Esophagus muscularis mucosa (tissue), 4 donors: Measurements from ENCODE around the gene KCNJ6. TPM values are rescaled to one million over a fixed set of nuclear protein-coding genes. Genes with fewer than 3 reads are reported as not detected.

Experiments
- DNase-seq: peaks from one replicate; pipeline ENCODE4 v3.0.0-alpha.2; 2017; ENCODE audit errors: extremely low spot score
- H3K27ac ChIP-seq, 4 donors: fragments of 200-600 bp; sonication (generic); replicated peaks in 1 of 4; 1 replicate in 3 of 4; 2 replicates in 1 of 4; pipeline ENCODE4 v1.5.1; 2016 to 2019; ENCODE audit warnings: mild to moderate bottlenecking in 1 of 4
- H3K27me3 ChIP-seq, 4 donors: fragments of 200-600 bp; sonication (generic); one replicate each; pipeline versions ENCODE4 v1.5.1 to v1.6.0; 2016 to 2019
- H3K36me3 ChIP-seq, 4 donors: fragments of 200-600 bp; sonication (generic); one replicate each; pipeline ENCODE4 v1.5.1; 2016 to 2019
- H3K4me1 ChIP-seq, 4 donors: fragments of 200-600 bp; sonication (generic); one replicate each; pipeline ENCODE4 v1.5.1; 2016 to 2019
- H3K4me3 ChIP-seq, 4 donors: fragments of 200-600 bp; sonication (generic); 1 replicate in 2 of 4; 2 replicates in 2 of 4; pipeline ENCODE4 v1.5.1; 2016 to 2019; ENCODE audit warnings: mild to moderate bottlenecking in 4 of 4, moderate library complexity in 1 of 4
- H3K9me3 ChIP-seq, 4 donors: fragments of 200-600 bp; sonication (generic); 1 replicate in 3 of 4; 2 replicates in 1 of 4; pipeline ENCODE4 v1.5.1; 2016 to 2019
- EP300 ChIP-seq: sonication (generic); formaldehyde crosslinking; IDR thresholded peaks from one replicate; pipeline ENCODE4 v1.6.1; 2017; ENCODE audit warnings: antibody characterized with exemption
- POLR2A ChIP-seq: fragments of 450-650 bp; IDR thresholded peaks from one replicate; pipeline ENCODE4 v1.6.1; 2017; ENCODE audit warnings: antibody characterized with exemption, moderate library complexity, mild to moderate bottlenecking, low read depth
- POLR2AphosphoS5 ChIP-seq, 2 donors: sonication (generic); formaldehyde crosslinking; IDR thresholded peaks; one replicate each; pipeline ENCODE4 v1.6.1; 2017; ENCODE audit warnings: antibody characterized with exemption in 2 of 2
- WGBS: methylation state at CpG from one replicate; pipeline ENCODE4 v1.1.5; 2018; 5-methylcytosine and 5-hydroxymethylcytosine counted together
- intact Hi-C: fragments of 100-400 bp; cut with DNase I; formaldehyde crosslinking; loops from one replicate; pipeline ENCODE4 v1.15.1; 2023
- total RNA-seq, 4 donors: library from RNA; depleted of rRNA; stranded (reverse); fragments of >200 nt; gene quantifications; one replicate each; pipeline versions ENCODE4 v1.1.0 to v1.2.1, GENCODE V29; 2016
- TF ChIP-seq, protein P1 (sequence below), 3 experiments: fragments of 200-600 bp in 2 of 3; fragments of 450-650 bp in 1 of 3; sonication (generic) in 2 of 3; IDR thresholded peaks; one replicate each; pipeline ENCODE4 v1.5.1; 2017 to 2019; ENCODE audit warnings: antibody characterized with exemption in 3 of 3, mild to moderate bottlenecking in 2 of 3, moderate library complexity in 1 of 3

KCNJ6 gene
- total RNA-seq, 4 donors from 2014 or later = under 0.01 TPM; not detected in 2

DNA sequence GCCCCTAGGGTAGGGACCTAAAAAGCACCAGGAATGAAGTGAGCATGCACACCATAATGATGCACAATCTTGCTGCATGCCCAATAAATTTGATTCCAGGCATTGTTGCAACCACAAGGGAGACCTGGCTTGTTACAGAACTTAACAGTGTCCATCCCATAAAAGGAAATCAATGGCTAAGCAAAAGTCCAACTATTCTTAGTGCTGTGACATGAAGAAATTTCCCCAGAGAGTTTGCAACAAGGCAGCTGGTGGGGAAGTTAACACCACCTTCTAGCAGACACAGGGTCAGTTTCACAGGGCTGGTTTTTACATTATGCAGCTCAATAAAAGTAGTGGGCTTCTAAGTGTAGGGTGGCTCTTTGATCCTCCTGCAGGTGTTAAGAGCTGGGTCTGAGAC lies 221.1 kb downstream of the KCNJ6 start:
- no peak overlapping the region for H3K4me3 ChIP-seq
- intact Hi-C loops = no loop called here

DNA sequence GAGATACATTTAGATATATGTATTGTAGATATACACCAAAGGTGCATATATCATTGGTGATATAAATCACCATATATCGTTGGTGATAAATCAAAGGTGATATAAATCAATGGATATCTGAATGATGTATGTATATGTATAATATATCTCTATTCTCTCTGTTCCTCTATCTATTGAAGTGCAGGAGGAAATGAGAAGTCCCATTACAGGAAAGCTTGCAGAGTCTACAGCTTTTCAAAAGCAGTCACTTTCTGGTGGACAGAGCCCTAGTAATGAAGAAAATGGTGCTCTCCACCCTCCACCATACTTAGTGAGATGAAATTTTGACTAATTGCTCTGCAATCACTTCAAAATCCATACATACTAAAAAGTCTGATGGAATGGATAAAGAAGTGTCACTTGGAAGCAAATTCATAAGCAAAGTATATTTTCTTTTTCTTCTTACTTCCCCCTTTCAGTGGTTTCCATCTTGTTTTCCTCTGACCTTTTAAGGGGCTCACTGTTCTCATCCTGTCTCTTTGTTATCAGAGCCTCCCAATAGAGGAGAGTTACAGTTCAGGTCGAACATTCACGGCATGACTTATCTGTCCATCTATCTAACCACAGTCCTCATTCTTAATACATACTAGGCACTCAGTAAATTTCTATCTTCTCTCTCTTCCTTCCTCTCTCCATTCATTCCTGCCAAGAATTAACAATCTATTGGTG lies 227.2 kb downstream of the KCNJ6 start:
- WGBS = 53% methylated on average over 3 of the region's 3 CpGs
- no peak for DNase-seq
- no peaks in the 10 kb centered on the region for H3K9me3 ChIP-seq
- intact Hi-C loops = no loop called here
- no peak overlapping the region for H3K27ac ChIP-seq
- H3K4me3 ChIP-seq = no peak overlapping the region
- no peaks in the 10 kb centered on the region for H3K36me3 ChIP-seq
- no peak for TF ChIP-seq POLR2AphosphoS5 (IDR thresholded peaks at IDR 0.05)
- TF ChIP-seq EP300 = no peak
- TF ChIP-seq POLR2A = no peak
- TF ChIP-seq, protein P1, sequence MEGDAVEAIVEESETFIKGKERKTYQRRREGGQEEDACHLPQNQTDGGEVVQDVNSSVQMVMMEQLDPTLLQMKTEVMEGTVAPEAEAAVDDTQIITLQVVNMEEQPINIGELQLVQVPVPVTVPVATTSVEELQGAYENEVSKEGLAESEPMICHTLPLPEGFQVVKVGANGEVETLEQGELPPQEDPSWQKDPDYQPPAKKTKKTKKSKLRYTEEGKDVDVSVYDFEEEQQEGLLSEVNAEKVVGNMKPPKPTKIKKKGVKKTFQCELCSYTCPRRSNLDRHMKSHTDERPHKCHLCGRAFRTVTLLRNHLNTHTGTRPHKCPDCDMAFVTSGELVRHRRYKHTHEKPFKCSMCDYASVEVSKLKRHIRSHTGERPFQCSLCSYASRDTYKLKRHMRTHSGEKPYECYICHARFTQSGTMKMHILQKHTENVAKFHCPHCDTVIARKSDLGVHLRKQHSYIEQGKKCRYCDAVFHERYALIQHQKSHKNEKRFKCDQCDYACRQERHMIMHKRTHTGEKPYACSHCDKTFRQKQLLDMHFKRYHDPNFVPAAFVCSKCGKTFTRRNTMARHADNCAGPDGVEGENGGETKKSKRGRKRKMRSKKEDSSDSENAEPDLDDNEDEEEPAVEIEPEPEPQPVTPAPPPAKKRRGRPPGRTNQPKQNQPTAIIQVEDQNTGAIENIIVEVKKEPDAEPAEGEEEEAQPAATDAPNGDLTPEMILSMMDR (IDR thresholded peaks at IDR 0.05) = no peak
- no peaks in the 10 kb centered on the region for H3K27me3 ChIP-seq
- H3K4me1 ChIP-seq = peaks cover 0 to 7% (median 0%) of the 10 kb centered on the region in 4 donors

More for the DNA sequence above, 221.1 kb downstream of the KCNJ6 start:
- Histone ChIP-seq H3K4me1 (no peaks in the 10 kb centered on the region), H3K36me3 (no peaks in the 10 kb centered on the region), H3K27ac (no peak overlapping the region), H3K9me3 (peaks cover 0 to 11% (median 0%) of the 10 kb centered on the region in 4 donors), H3K27me3 (peaks cover 0 to 12% (median 0%) of the 10 kb centered on the region in 4 donors)
- no peak for DNase-seq
- TF ChIP-seq EP300 (no peak), POLR2AphosphoS5 (IDR thresholded peaks at IDR 0.05) (no peak), POLR2A (no peak)
- TF ChIP-seq, protein P1 (IDR thresholded peaks at IDR 0.05) = no peak

DNA sequence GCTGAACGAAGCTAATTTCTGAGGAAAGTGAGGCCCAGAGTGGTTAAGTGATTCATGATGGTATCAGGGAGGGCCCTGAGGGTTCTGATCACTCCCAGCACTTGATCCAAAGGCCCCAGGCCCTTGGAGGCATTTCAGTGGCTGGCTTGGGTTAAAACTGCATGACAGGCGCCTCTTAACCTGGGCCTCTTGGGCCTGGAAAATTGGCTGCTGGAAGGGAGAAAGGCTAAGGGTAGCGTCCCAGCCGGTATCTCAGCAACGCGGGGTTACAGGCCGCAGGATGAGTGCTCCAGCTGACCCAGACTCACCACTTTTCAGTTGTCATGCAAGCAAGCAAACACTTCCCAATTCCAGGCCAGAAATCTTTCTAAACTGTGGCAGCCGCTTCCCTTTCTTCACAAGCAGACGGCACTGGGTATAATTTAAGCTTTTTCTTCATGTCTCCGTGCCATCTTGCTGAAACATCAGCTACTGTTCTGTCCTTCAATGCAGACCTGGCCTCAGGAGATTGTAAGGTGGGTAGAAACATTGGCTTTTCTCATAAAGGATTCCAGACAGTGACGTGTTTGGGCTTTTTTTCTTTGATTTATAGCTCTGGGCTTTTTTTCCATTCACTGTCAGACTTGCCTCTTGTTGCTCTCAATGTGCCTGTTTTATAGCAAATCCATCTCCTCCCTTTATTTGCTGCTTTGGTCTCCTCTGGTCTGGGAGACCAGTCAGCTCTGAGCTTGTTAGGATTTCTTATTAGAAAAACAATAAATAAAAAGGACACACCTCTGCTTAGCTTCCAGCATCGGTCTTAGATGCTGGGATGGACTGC lies 229.1 kb downstream of the KCNJ6 start:
- H3K27me3 ChIP-seq = no peaks in the 10 kb centered on the region
- H3K4me3 ChIP-seq = no peak overlapping the region
- DNase-seq = no peak
- H3K4me1 ChIP-seq = peaks cover 0 to 7% (median 0%) of the 10 kb centered on the region in 4 donors
- H3K9me3 ChIP-seq = no peaks in the 10 kb centered on the region
- intact Hi-C loops = no loop called here
- TF ChIP-seq EP300 (no peak), POLR2A (no peak), POLR2AphosphoS5 (IDR thresholded peaks at IDR 0.05) (no peak)
- TF ChIP-seq, protein P1 (IDR thresholded peaks at IDR 0.05) = no peak
- H3K27ac ChIP-seq = no peak overlapping the region
- H3K36me3 ChIP-seq = no peaks in the 10 kb centered on the region
- WGBS = 54% methylated on average over 10 of the region's 12 CpGs

DNA sequence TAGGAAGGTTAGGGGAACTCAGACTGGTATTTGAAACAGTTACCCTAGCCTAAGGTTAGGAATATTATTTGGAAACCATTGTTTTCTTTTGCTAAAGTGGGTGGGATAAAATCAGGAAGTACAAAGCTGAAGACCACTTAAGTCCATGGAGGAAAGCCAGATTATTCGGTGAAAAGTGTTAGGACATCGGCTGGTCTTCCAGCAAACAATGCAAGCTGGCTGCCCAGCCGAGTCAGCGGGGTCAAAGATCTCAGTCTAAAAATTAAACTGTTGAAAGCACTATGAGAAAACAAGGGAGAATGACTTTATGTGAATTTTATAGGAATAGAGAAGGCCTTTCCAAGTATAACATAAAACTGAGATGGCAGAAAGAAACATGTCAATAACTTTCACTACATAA lies 231.7 kb downstream of the KCNJ6 start:
- WGBS = 64% methylated on average over 4 of the region's 4 CpGs
- TF ChIP-seq POLR2AphosphoS5 (IDR thresholded peaks at IDR 0.05) (no peak), POLR2A (no peak), EP300 (no peak)
- TF ChIP-seq, protein P1 (IDR thresholded peaks at IDR 0.05) = no peak
- intact Hi-C loops = no loop called here

More for the DNA sequence above, 231.7 kb downstream of the KCNJ6 start:
- no peak overlapping the region for H3K4me3 ChIP-seq
- no peak for DNase-seq
- no peaks in the 10 kb centered on the region for H3K27me3 ChIP-seq
- H3K4me1 ChIP-seq = peaks cover 0 to 7% (median 0%) of the 10 kb centered on the region in 4 donors
- H3K9me3 ChIP-seq = no peaks in the 10 kb centered on the region
- no peaks in the 10 kb centered on the region for H3K36me3 ChIP-seq
- no peak overlapping the region for H3K27ac ChIP-seq
